H9 (cell line): ENCODE data around the gene DDIT4. TPM values are rescaled to one million over a fixed set of nuclear protein-coding genes. Genes with fewer than 3 reads are reported as not detected.
A peak's percentile ranks its signal among the peaks of the same experiment; 100 is the strongest.
"Not testable (repeated sequence)": the region's sequence is repeated elsewhere in the genome, so short reads cannot be mapped to it uniquely, and the experiment has no call there.

Experiments
- DNase-seq: peaks from one replicate; pipeline ENCODE4 v3.0.0-alpha.2; 2017
- H2AFZ ChIP-seq: one replicate; pipeline ENCODE4 v1.6.1; 2013; ENCODE audit warnings: mild to moderate bottlenecking, low read length, control low read depth, moderate library complexity
- H2AK5ac ChIP-seq: 2 replicates; pipeline ENCODE4 v1.6.1; 2013; ENCODE audit warnings: low read length, control low read depth, mixed read lengths; ENCODE audit not compliant: insufficient read length
- H2BK120ac ChIP-seq: one replicate; pipeline ENCODE4 v1.6.1; 2013; ENCODE audit warnings: low read depth, mild to moderate bottlenecking, low read length, control low read depth, inconsistent platforms; ENCODE audit not compliant: poor library complexity, severe bottlenecking
- H2BK12ac ChIP-seq: 2 replicates; pipeline ENCODE4 v1.6.1; 2013; ENCODE audit warnings: low read length, control low read depth, mixed read lengths, low read depth; ENCODE audit not compliant: insufficient read length
- H2BK15ac ChIP-seq: 2 replicates; pipeline ENCODE4 v1.6.1; 2013; ENCODE audit warnings: low read depth, low read length, control low read depth
- H2BK20ac ChIP-seq: one replicate; pipeline ENCODE4 v1.6.1; 2013; ENCODE audit warnings: low read depth, mild to moderate bottlenecking, low read length, control low read depth, inconsistent platforms; ENCODE audit not compliant: poor library complexity, severe bottlenecking
- H2BK5ac ChIP-seq: 2 replicates; pipeline ENCODE4 v1.6.1; 2013; ENCODE audit warnings: low read length, control low read depth, mixed read lengths; ENCODE audit not compliant: insufficient read length
- H3K14ac ChIP-seq: 2 replicates; pipeline ENCODE4 v1.6.1; 2013; ENCODE audit warnings: low read length, control low read depth; ENCODE audit not compliant: insufficient read depth
- H3K18ac ChIP-seq: 2 replicates; pipeline ENCODE4 v1.6.1; 2013; ENCODE audit warnings: low read depth, mild to moderate bottlenecking, mixed read lengths, low read length, control low read depth; ENCODE audit not compliant: insufficient read length
- H3K23ac ChIP-seq: 2 replicates; pipeline ENCODE4 v1.6.1; 2013; ENCODE audit warnings: low read length, control low read depth, mixed read lengths, low read depth; ENCODE audit not compliant: insufficient read length
- H3K23me2 ChIP-seq: 2 replicates; pipeline ENCODE4 v1.6.1; 2013; ENCODE audit warnings: low read depth, mild to moderate bottlenecking, mixed read lengths, low read length, control low read depth; ENCODE audit not compliant: insufficient read length, poor library complexity, severe bottlenecking
- H3K27ac ChIP-seq: 2 replicates; pipeline ENCODE4 v1.5.1; 2013; ENCODE audit warnings: low read length, control low read depth, mixed read lengths, low read depth; ENCODE audit not compliant: insufficient read length
- H3K27me3 ChIP-seq: 2 replicates; pipeline ENCODE4 v1.6.1; 2013; ENCODE audit warnings: low read length, control low read depth, inconsistent platforms; ENCODE audit not compliant: insufficient read depth
- H3K4ac ChIP-seq: 2 replicates; pipeline ENCODE4 v1.6.1; 2013; ENCODE audit warnings: low read depth, mild to moderate bottlenecking, control low read depth, inconsistent platforms, low read length, moderate library complexity
- H3K4me1 ChIP-seq: 2 replicates; pipeline ENCODE4 v1.6.1; 2013; ENCODE audit warnings: low read length, control low read depth, inconsistent platforms; ENCODE audit not compliant: insufficient read depth
- H3K4me2 ChIP-seq: 2 replicates; pipeline ENCODE4 v1.6.1; 2013; ENCODE audit warnings: low read length, control low read depth, mixed read lengths; ENCODE audit not compliant: insufficient read length, insufficient read depth
- H3K56ac ChIP-seq: 2 replicates; pipeline ENCODE4 v1.6.1; 2013; ENCODE audit warnings: low read depth, mild to moderate bottlenecking, mixed read lengths, low read length, control low read depth; ENCODE audit not compliant: insufficient read length
- H3K79me1 ChIP-seq: 2 replicates; pipeline ENCODE4 v1.6.1; 2013; ENCODE audit warnings: low read depth, mild to moderate bottlenecking, moderate library complexity, low read length, control low read depth, inconsistent platforms; ENCODE audit not compliant: insufficient read depth, poor library complexity, severe bottlenecking
- H3K79me2 ChIP-seq: 2 replicates; pipeline ENCODE4 v1.6.1; 2013; ENCODE audit warnings: low read length, control low read depth, inconsistent platforms; ENCODE audit not compliant: insufficient read depth
- H3K9ac ChIP-seq: 2 replicates; pipeline ENCODE4 v1.6.1; 2013; ENCODE audit warnings: low read length, control low read depth, mixed read lengths; ENCODE audit not compliant: insufficient read length; ENCODE audit errors: extremely low read depth
- H3K9me3 ChIP-seq: one replicate; pipeline ENCODE4 v1.6.1; 2013; ENCODE audit warnings: low read depth, low read length, inconsistent platforms; ENCODE audit not compliant: control insufficient read depth
- H3T11ph ChIP-seq: one replicate; pipeline ENCODE4 v1.6.1; 2013; ENCODE audit warnings: mild to moderate bottlenecking, low read length, control low read depth, inconsistent platforms
- H4K20me1 ChIP-seq: one replicate; pipeline ENCODE4 v1.6.1; 2013; ENCODE audit not compliant: control insufficient read depth, insufficient read length, insufficient read depth
- H4K5ac ChIP-seq: 2 replicates; pipeline ENCODE4 v1.6.1; 2013; ENCODE audit warnings: low read depth, mild to moderate bottlenecking, mixed read lengths, low read length, control low read depth; ENCODE audit not compliant: insufficient read length
- H4K8ac ChIP-seq: replicated peaks from 2 replicates; pipeline ENCODE4 v1.6.1; 2013; ENCODE audit warnings: low read length, control low read depth, mixed read lengths, low read depth; ENCODE audit not compliant: insufficient read length
- H4K91ac ChIP-seq: 2 replicates; pipeline ENCODE4 v1.6.1; 2013; ENCODE audit warnings: low read depth, mild to moderate bottlenecking, moderate library complexity, mixed read lengths, low read length, control low read depth; ENCODE audit not compliant: insufficient read length
- H3K27ac Mint-ChIP-seq, 3 experiments: 2 replicates in 2 of 3; 3 replicates in 1 of 3; pipeline ENCODE4 v1.8.0; 2020 to 2021; ENCODE audit warnings: mixed read lengths in 3 of 3, mild to moderate bottlenecking in 1 of 3, moderate library complexity in 1 of 3
- H3K27me3 Mint-ChIP-seq: 2 replicates; pipeline ENCODE4 v1.8.0; 2021; ENCODE audit warnings: low read depth, mild to moderate bottlenecking, moderate library complexity, mixed read lengths
- H3K36me3 Mint-ChIP-seq, 3 experiments: 2 replicates in 2 of 3; 3 replicates in 1 of 3; pipeline ENCODE4 v1.8.0; 2020 to 2021; ENCODE audit warnings: low read depth in 3 of 3, mixed read lengths in 3 of 3; ENCODE audit not compliant: insufficient read depth in 1 of 3
- H3K4me1 Mint-ChIP-seq, 2 experiments: 2 replicates each; pipeline ENCODE4 v1.8.0; 2020; ENCODE audit warnings: mixed read lengths in 2 of 2
- H3K4me3 Mint-ChIP-seq, 2 experiments: 2 replicates in 1 of 2; 3 replicates in 1 of 2; pipeline ENCODE4 v1.8.0; 2020 to 2021; ENCODE audit warnings: mild to moderate bottlenecking in 2 of 2, mixed read lengths in 2 of 2, moderate library complexity in 1 of 2
- H3K9me3 Mint-ChIP-seq, 2 experiments: 2 replicates in 1 of 2; 3 replicates in 1 of 2; pipeline ENCODE4 v1.8.0; 2020; ENCODE audit warnings: mild to moderate bottlenecking in 2 of 2, mixed read lengths in 2 of 2, moderate library complexity in 1 of 2
- WGBS: extraction: QIAGEN DNeasy Blood & Tissue Kit; methylation state at CpG from one replicate; pipeline ENCODE4 v1.1.7; 2013; ENCODE audit warnings: missing lambda C conversion rate, low lambda C conversion rate, mixed read lengths; ENCODE audit not compliant: insufficient read length; ENCODE audit errors: extremely low coverage; 5-methylcytosine and 5-hydroxymethylcytosine counted together
- total RNA-seq: library from RNA; stranded (reverse); gene quantifications from 2 replicates; pipeline ENCODE4 v1.2.1, GENCODE V29; 2021
- TF ChIP-seq, protein P1 (sequence below): fragments of 200-600 bp; sonication (generic); conservative IDR thresholded peaks from 3 replicates; pipeline ENCODE4 v1.8.0; 2021; ENCODE audit warnings: antibody characterized with exemption, mild to moderate bottlenecking

The DDIT4 gene
- total RNA-seq, 1 experiment from 2014 or later: 84.0 TPM

- 0 out of 2 replicates have a peak overlapping the region, but pooled peaks have one; percentile 3 for H3K14ac ChIP-seq
- H3K4me3 Mint-ChIP-seq: peak overlapping the region; percentile 50 to 66
- H4K8ac ChIP-seq: no peak overlapping the region
- no peaks in the 10 kb centered on the region for H3K27me3 Mint-ChIP-seq
- H3K9ac ChIP-seq: no peak overlapping the region
- H3K9me3 Mint-ChIP-seq: no peaks in the 10 kb centered on the region; a peak in 1 of 5 replicates
- H3K79me1 ChIP-seq: no peaks in the 10 kb centered on the region
- H3K4me1 Mint-ChIP-seq: peaks cover 23 to 38% of the 10 kb centered on the region in 2 experiments
- H4K91ac ChIP-seq: no peak overlapping the region
- peak overlapping the region; percentile 57 for H3K27ac ChIP-seq
- H2BK5ac ChIP-seq: no peak overlapping the region
- H3K23me2 ChIP-seq: no peaks in the 10 kb centered on the region
- H3K4me2 ChIP-seq: peak overlapping the region; percentile 18
- no peak overlapping the region for H2AFZ ChIP-seq
- H2BK20ac ChIP-seq: no peak overlapping the region
- H4K5ac ChIP-seq: no peak overlapping the region
- WGBS: no CpG with 5 or more reads among the region's 10 CpGs
- H2BK120ac ChIP-seq: no peak overlapping the region
- TF ChIP-seq, protein P1, sequence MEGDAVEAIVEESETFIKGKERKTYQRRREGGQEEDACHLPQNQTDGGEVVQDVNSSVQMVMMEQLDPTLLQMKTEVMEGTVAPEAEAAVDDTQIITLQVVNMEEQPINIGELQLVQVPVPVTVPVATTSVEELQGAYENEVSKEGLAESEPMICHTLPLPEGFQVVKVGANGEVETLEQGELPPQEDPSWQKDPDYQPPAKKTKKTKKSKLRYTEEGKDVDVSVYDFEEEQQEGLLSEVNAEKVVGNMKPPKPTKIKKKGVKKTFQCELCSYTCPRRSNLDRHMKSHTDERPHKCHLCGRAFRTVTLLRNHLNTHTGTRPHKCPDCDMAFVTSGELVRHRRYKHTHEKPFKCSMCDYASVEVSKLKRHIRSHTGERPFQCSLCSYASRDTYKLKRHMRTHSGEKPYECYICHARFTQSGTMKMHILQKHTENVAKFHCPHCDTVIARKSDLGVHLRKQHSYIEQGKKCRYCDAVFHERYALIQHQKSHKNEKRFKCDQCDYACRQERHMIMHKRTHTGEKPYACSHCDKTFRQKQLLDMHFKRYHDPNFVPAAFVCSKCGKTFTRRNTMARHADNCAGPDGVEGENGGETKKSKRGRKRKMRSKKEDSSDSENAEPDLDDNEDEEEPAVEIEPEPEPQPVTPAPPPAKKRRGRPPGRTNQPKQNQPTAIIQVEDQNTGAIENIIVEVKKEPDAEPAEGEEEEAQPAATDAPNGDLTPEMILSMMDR: no peak
- H3K4me1 ChIP-seq: peaks cover 5% of the 10 kb centered on the region; the same call in 1 of the 2 replicates
- no peaks in the 10 kb centered on the region for H4K20me1 ChIP-seq
- peak; percentile 73 for DNase-seq
- no peak overlapping the region for H2BK12ac ChIP-seq
- peak overlapping the region; percentile 88 to 97 (median 93) for H3K27ac Mint-ChIP-seq
- H3K23ac ChIP-seq: no peak overlapping the region
- no peaks in the 10 kb centered on the region for H3K36me3 Mint-ChIP-seq
- H3K56ac ChIP-seq: no peak overlapping the region
- H2AK5ac ChIP-seq: no peak overlapping the region
- H3K27me3 ChIP-seq: no peaks in the 10 kb centered on the region
- no peak overlapping the region for H3K4ac ChIP-seq
- no peak overlapping the region for H3K18ac ChIP-seq
- no peak overlapping the region for H2BK15ac ChIP-seq
- no peaks in the 10 kb centered on the region for H3K79me2 ChIP-seq
- H3K9me3 ChIP-seq: no peaks in the 10 kb centered on the region
- no peak overlapping the region for H3T11ph ChIP-seq
Observed at GRCh38 chr10:72248468-72249151, 25.1 kb upstream of the DDIT4 start.

- not testable (repeated sequence) for H3K27me3 ChIP-seq, H3K4me1 ChIP-seq, H3K14ac ChIP-seq, DNase-seq, H2AK5ac ChIP-seq, H3K56ac ChIP-seq, H2BK5ac ChIP-seq, H2AFZ ChIP-seq, H3K9me3 Mint-ChIP-seq, H3K4me2 ChIP-seq, H3K79me1 ChIP-seq, H3K18ac ChIP-seq, H3K9ac ChIP-seq, H3K4me3 Mint-ChIP-seq, H4K91ac ChIP-seq, H3K23me2 ChIP-seq, H3K79me2 ChIP-seq, H3K4ac ChIP-seq, H3K23ac ChIP-seq, H2BK15ac ChIP-seq, H2BK12ac ChIP-seq, H3K9me3 ChIP-seq, H3T11ph ChIP-seq, H2BK120ac ChIP-seq, H4K20me1 ChIP-seq, H3K36me3 Mint-ChIP-seq, H4K8ac ChIP-seq, H4K5ac ChIP-seq, H3K27ac ChIP-seq, H3K27me3 Mint-ChIP-seq, H2BK20ac ChIP-seq
- no CpG with 5 or more reads among the region's 17 CpGs for WGBS
- H3K27ac Mint-ChIP-seq: peak overlapping the region in 2 of 3 experiments; percentile 93 to 97; a peak in 2 of 7 replicates
- peaks cover 23 to 38% of the 10 kb centered on the region in 2 experiments for H3K4me1 Mint-ChIP-seq
Observed at GRCh38 chr10:72249176-72249862, 24.4 kb upstream of the DDIT4 start.
